Measurements from ENCODE around the gene LRRC26.

The LRRC26 gene

GRCh38 chr9:137193771-137194170 lies 23.9 kb upstream of the LRRC26 start:
- DNase-seq (ENCODE audit: low read depth): no peak
- no peak for TF ChIP-seq CTCF (conservative IDR thresholded peaks at IDR 0.05; ENCODE audit: control insufficient read depth, insufficient read depth, low read depth, low read length)
- H3K4me3 ChIP-seq (ENCODE audit: control insufficient read depth, low read depth, low read length): no peak overlapping the region

- H3K4me3 ChIP-seq (ENCODE audit: control insufficient read depth, low read depth, low read length): no peak overlapping the region
Observed at GRCh38 chr9:137192859-137193258, 23.0 kb upstream of the LRRC26 start.

GRCh38 chr9:137192448-137192780 lies 22.6 kb upstream of the LRRC26 start:
- no peak for TF ChIP-seq CTCF (conservative IDR thresholded peaks at IDR 0.05; ENCODE audit: control insufficient read depth, insufficient read depth, low read depth, low read length)

More at GRCh38 chr9:137192859-137193258, 23.0 kb upstream of the LRRC26 start:
- DNase-seq (ENCODE audit: low read depth): no peak
- TF ChIP-seq CTCF (conservative IDR thresholded peaks at IDR 0.05; ENCODE audit: control insufficient read depth, insufficient read depth, low read depth, low read length): no peak

GRCh38 chr9:137191691-137192447 lies 22.0 kb upstream of the LRRC26 start:
- DNase-seq (ENCODE audit: low read depth): no peak
- TF ChIP-seq CTCF (conservative IDR thresholded peaks at IDR 0.05; ENCODE audit: control insufficient read depth, insufficient read depth, low read depth, low read length): no peak
- H3K4me3 ChIP-seq (ENCODE audit: control insufficient read depth, low read depth, low read length): no peak overlapping the region

More at GRCh38 chr9:137192448-137192780, 22.6 kb upstream of the LRRC26 start:
- DNase-seq (ENCODE audit: low read depth): no peak
- H3K4me3 ChIP-seq (ENCODE audit: control insufficient read depth, low read depth, low read length): no peak overlapping the region

- no peak for DNase-seq (ENCODE audit: low read depth)
- no peak overlapping the region for H3K4me3 ChIP-seq (ENCODE audit: control insufficient read depth, low read depth, low read length)
- no peak for TF ChIP-seq CTCF (conservative IDR thresholded peaks at IDR 0.05; ENCODE audit: control insufficient read depth, insufficient read depth, low read depth, low read length)
Observed at GRCh38 chr9:137191245-137191644, 21.4 kb upstream of the LRRC26 start.

- no peak for TF ChIP-seq CTCF (conservative IDR thresholded peaks at IDR 0.05; ENCODE audit: control insufficient read depth, insufficient read depth, low read depth, low read length)
- no peak for DNase-seq (ENCODE audit: low read depth)
- H3K4me3 ChIP-seq (ENCODE audit: control insufficient read depth, low read depth, low read length): no peak overlapping the region
Observed at GRCh38 chr9:137190315-137190856, 20.5 kb upstream of the LRRC26 start.
